Neural cell (in vitro differentiated cells): ENCODE measurements around the gene MMP1. TPM values are rescaled to one million over a fixed set of nuclear protein-coding genes. Genes with fewer than 3 reads are reported as not detected.

Experiments
- H2AFZ ChIP-seq: fragments of 200-600, 300-800 bp; sonication (generic), shearing (Covaris generic); 2 replicates; pipeline ENCODE4 v1.6.0; 2014; ENCODE audit warnings: low read depth, mild to moderate bottlenecking, antibody characterized with exemption, low read length, moderate library complexity
- H3F3A ChIP-seq: fragments of 200-600 bp; shearing (Covaris generic); 2 replicates; pipeline ENCODE4 v1.6.1; 2016; ENCODE audit warnings: mild to moderate bottlenecking, moderate library complexity, mixed read lengths, antibody characterized with exemption, low read length; ENCODE audit not compliant: insufficient read depth, poor library complexity, severe bottlenecking
- H3K27ac ChIP-seq: fragments of 200-600, 300-800 bp; sonication (generic), shearing (Covaris generic); 2 replicates; pipeline ENCODE4 v1.5.1; 2014; ENCODE audit warnings: mild to moderate bottlenecking, low read length, moderate library complexity
- H3K27me3 ChIP-seq: fragments of 300-800, 200-600 bp; sonication (generic), shearing (Covaris generic); 2 replicates; pipeline ENCODE4 v1.6.0; 2014; ENCODE audit warnings: mild to moderate bottlenecking, low read depth, low read length, moderate library complexity; ENCODE audit not compliant: insufficient read depth
- H3K36me3 ChIP-seq: fragments of 300-800, 200-600 bp; sonication (generic), shearing (Covaris generic); 2 replicates; pipeline ENCODE4 v1.5.1; 2014; ENCODE audit warnings: mild to moderate bottlenecking, antibody characterized with exemption, low read length, moderate library complexity; ENCODE audit not compliant: insufficient read depth
- H3K4me2 ChIP-seq: fragments of 300-800, 200-600 bp; sonication (generic), shearing (Covaris generic); 2 replicates; pipeline ENCODE4 v1.6.0; 2014; ENCODE audit warnings: mild to moderate bottlenecking, low read length
- H3K4me3 ChIP-seq: fragments of 300-800, 200-600 bp; sonication (generic), shearing (Covaris generic); 2 replicates; pipeline ENCODE4 v1.5.1; 2014; ENCODE audit warnings: mild to moderate bottlenecking, low read length, moderate library complexity
- H3K79me2 ChIP-seq: fragments of 200-600 bp; shearing (Covaris generic); replicated peaks from 2 replicates; pipeline ENCODE4 v1.6.0; 2014; ENCODE audit warnings: mild to moderate bottlenecking, low read length, moderate library complexity; ENCODE audit not compliant: insufficient read depth
- H3K9ac ChIP-seq: fragments of 300-800, 200-600 bp; sonication (generic), shearing (Covaris generic); 2 replicates; pipeline ENCODE4 v1.6.1; 2016; ENCODE audit warnings: mild to moderate bottlenecking, low read length, mixed read lengths
- H3K9me2 ChIP-seq: fragments of 200-600 bp; shearing (Covaris generic); 2 replicates; pipeline ENCODE4 v1.6.1; 2016; ENCODE audit warnings: mild to moderate bottlenecking, low read length, mixed read lengths; ENCODE audit not compliant: insufficient read depth
- H3K9me3 ChIP-seq: fragments of 200-600, 300-800 bp; sonication (generic), shearing (Covaris generic); 2 replicates; pipeline ENCODE4 v1.6.1; 2016; ENCODE audit warnings: mild to moderate bottlenecking, mixed run types, low read length, moderate library complexity, mixed read lengths
- H4K20me1 ChIP-seq: fragments of 200-600 bp; shearing (Covaris generic); 2 replicates; pipeline ENCODE4 v1.6.1; 2016; ENCODE audit warnings: mild to moderate bottlenecking, mixed run types; ENCODE audit not compliant: insufficient read depth
- CTCF ChIP-seq: fragments of 450-650 bp; IDR thresholded peaks from 2 replicates; pipeline ENCODE4 v1.5.1; 2014; ENCODE audit warnings: antibody characterized with exemption, mild to moderate bottlenecking, moderate library complexity; ENCODE audit not compliant: poor library complexity, severe bottlenecking
- EP300 ChIP-seq: fragments of 450-650 bp; conservative IDR thresholded peaks from 2 replicates; pipeline ENCODE4 v1.6.1; 2014; ENCODE audit warnings: antibody characterized with exemption, mild to moderate bottlenecking, moderate library complexity; ENCODE audit not compliant: poor library complexity, severe bottlenecking
- EZH2 ChIP-seq: fragments of 200-600, 300-800 bp; shearing (Covaris generic), sonication (generic); IDR thresholded peaks from 2 replicates; pipeline ENCODE4 v1.6.1; 2014; ENCODE audit warnings: antibody characterized with exemption, low read length, borderline replicate concordance, mild to moderate bottlenecking; ENCODE audit not compliant: insufficient read depth, poor library complexity, severe bottlenecking
- MXI1 ChIP-seq: fragments of 450-650 bp; conservative IDR thresholded peaks from 2 replicates; pipeline ENCODE4 v1.6.1; 2014; ENCODE audit warnings: antibody characterized with exemption, mild to moderate bottlenecking; ENCODE audit not compliant: poor library complexity, severe bottlenecking
- POLR2AphosphoS5 ChIP-seq: IDR thresholded peaks from 2 replicates; pipeline ENCODE4 v1.6.1; 2012
- RAD21 ChIP-seq: fragments of 450-650 bp; conservative IDR thresholded peaks from 2 replicates; pipeline ENCODE4 v1.6.1; 2014; ENCODE audit warnings: antibody characterized with exemption, mild to moderate bottlenecking, moderate library complexity
- REST ChIP-seq: IDR thresholded peaks from 2 replicates; pipeline ENCODE4 v1.6.1; 2012; ENCODE audit warnings: borderline replicate concordance
- SMC3 ChIP-seq: fragments of 450-650 bp; conservative IDR thresholded peaks from 2 replicates; pipeline ENCODE4 v1.6.1; 2014; ENCODE audit warnings: antibody characterized with exemption, mild to moderate bottlenecking, moderate library complexity; ENCODE audit not compliant: poor library complexity
- TAF1 ChIP-seq: IDR thresholded peaks from 2 replicates; pipeline ENCODE4 v1.6.1; 2012; ENCODE audit warnings: low read depth
- polyA plus RNA-seq: library from polyadenylated mRNA; depleted of rRNA; stranded (reverse); fragments of >200 nt; gene quantifications from 2 replicates; pipeline ENCODE4 v1.2.3, GENCODE V29; 2014

The MMP1 gene
- polyA plus RNA-seq, 1 donor from 2014 or later, result not detected

- H3K4me2 ChIP-seq, result no peak overlapping the region
- H3F3A ChIP-seq, result no peaks in the 10 kb centered on the region
- no peak overlapping the region for H3K4me3 ChIP-seq
- no peaks in the 10 kb centered on the region for H3K27me3 ChIP-seq
- H3K9ac ChIP-seq, result no peak overlapping the region
- H3K36me3 ChIP-seq, result no peaks in the 10 kb centered on the region
- TF ChIP-seq CTCF (no peak), REST (no peak), TAF1 (no peak), EP300 (no peak), POLR2AphosphoS5 (no peak), RAD21 (no peak), EZH2 (no peak), MXI1 (no peak), SMC3 (no peak)
- no peaks in the 10 kb centered on the region for H4K20me1 ChIP-seq
- no peak overlapping the region for H3K27ac ChIP-seq
- no peak overlapping the region for H2AFZ ChIP-seq
- H3K9me2 ChIP-seq, result no peaks in the 10 kb centered on the region
- no peaks in the 10 kb centered on the region for H3K79me2 ChIP-seq
- H3K9me3 ChIP-seq, result no peaks in the 10 kb centered on the region
Observed at GRCh38 chr11:102831128-102831488, 33.1 kb upstream of the MMP1 start.

GRCh38 chr11:102830001-102830727, 32.2 kb upstream of the MMP1 start:
- no peak overlapping the region for H3K4me3 ChIP-seq
- no peak overlapping the region for H2AFZ ChIP-seq
- no peaks in the 10 kb centered on the region for H3F3A ChIP-seq
- TF ChIP-seq TAF1 (no peak), RAD21 (no peak), CTCF (no peak), MXI1 (no peak), EZH2 (no peak), EP300 (no peak), SMC3 (no peak), POLR2AphosphoS5 (no peak), REST (no peak)
- no peak overlapping the region for H3K27ac ChIP-seq
- no peaks in the 10 kb centered on the region for H4K20me1 ChIP-seq
- H3K9ac ChIP-seq, result no peak overlapping the region
- no peak overlapping the region for H3K4me2 ChIP-seq
- H3K9me2 ChIP-seq, result no peaks in the 10 kb centered on the region
- no peaks in the 10 kb centered on the region for H3K79me2 ChIP-seq
- no peaks in the 10 kb centered on the region for H3K27me3 ChIP-seq
- no peaks in the 10 kb centered on the region for H3K36me3 ChIP-seq
- no peaks in the 10 kb centered on the region for H3K9me3 ChIP-seq
